ENCODE data around the gene SELENOM.

SELENOM gene

GRCh38 chr22:31148488-31148887 is 41.1 kb upstream of the SELENOM start:
- no peak overlapping the region for H3K4me3 ChIP-seq (ENCODE audit: low read depth, low read length)
- TF ChIP-seq CTCF (IDR thresholded peaks at IDR 0.05; ENCODE audit: low read depth, low read length): no peak

- H3K4me3 ChIP-seq (ENCODE audit: low read depth, low read length): no peak overlapping the region
- TF ChIP-seq CTCF (IDR thresholded peaks at IDR 0.05; ENCODE audit: low read depth, low read length): no peak
These were observed 36.9 kb upstream of the SELENOM start for GRCh38 chr22:31144223-31144622.

- no peak for TF ChIP-seq CTCF (IDR thresholded peaks at IDR 0.05; ENCODE audit: low read depth, low read length)
- no peak overlapping the region for H3K4me3 ChIP-seq (ENCODE audit: low read depth, low read length)
These were observed 36.2 kb upstream of the SELENOM start for GRCh38 chr22:31143537-31143936.

GRCh38 chr22:31143038-31143437 is 35.7 kb upstream of the SELENOM start:
- TF ChIP-seq CTCF (IDR thresholded peaks at IDR 0.05; ENCODE audit: low read depth, low read length): no peak
- H3K4me3 ChIP-seq (ENCODE audit: low read depth, low read length): no peak overlapping the region

- no peak for TF ChIP-seq CTCF (IDR thresholded peaks at IDR 0.05; ENCODE audit: low read depth, low read length)
- H3K4me3 ChIP-seq (ENCODE audit: low read depth, low read length): no peak overlapping the region
These were observed 34.9 kb upstream of the SELENOM start for GRCh38 chr22:31142285-31142684.

- TF ChIP-seq CTCF (IDR thresholded peaks at IDR 0.05; ENCODE audit: low read depth, low read length): no peak
- no peak overlapping the region for H3K4me3 ChIP-seq (ENCODE audit: low read depth, low read length)
These were observed 34.2 kb upstream of the SELENOM start for GRCh38 chr22:31141551-31141950.

- TF ChIP-seq CTCF (IDR thresholded peaks at IDR 0.05; ENCODE audit: low read depth, low read length): no peak
- H3K4me3 ChIP-seq (ENCODE audit: low read depth, low read length): no peak overlapping the region
These were observed 33.4 kb upstream of the SELENOM start for GRCh38 chr22:31140746-31141145.
